B cell (primary cell): ENCODE measurements around the gene CPNE5. TPM values are rescaled to one million over a fixed set of nuclear protein-coding genes. Genes with fewer than 3 reads are reported as not detected.

Experiments used
- ATAC-seq: fragments of 200-7000 bp; cut with Tn5 transposase; one replicate; pipeline ENCODE4 v1.10.0; 2021; ENCODE audit warnings: low read depth, mild to moderate bottlenecking, moderate number of reproducible peaks, moderate library complexity
- CTCF ChIA-PET: fragments of 350-600 bp; sonication (Branson Sonifier 250); formaldehyde crosslinking; loops from one replicate; lab custom pipeline; 2021; ENCODE audit warnings: antibody characterized with exemption, inconsistent platforms; lab: Charles Lee
- POLR2A ChIA-PET: fragments of 350-600 bp; sonication (Branson Sonifier 250); formaldehyde crosslinking; loops from one replicate; lab custom pipeline; 2021; ENCODE audit warnings: antibody characterized with exemption; lab: Charles Lee
- DNase-seq: peaks from one replicate; pipeline ENCODE4 v3.0.0; 2013
- H2AFZ ChIP-seq: 2 replicates; pipeline ENCODE4 v1.6.1; 2012; ENCODE audit warnings: mild to moderate bottlenecking, low read depth, low read length; ENCODE audit not compliant: insufficient read depth, poor library complexity, severe bottlenecking
- H3K27ac ChIP-seq, 2 donors: 1 replicate in 1 of 2; 2 replicates in 1 of 2; pipeline ENCODE4 v1.5.1; 2012 to 2013; ENCODE audit warnings: low read length in 2 of 2, mild to moderate bottlenecking in 2 of 2, moderate library complexity in 1 of 2
- H3K27me3 ChIP-seq, 4 experiments: fragments of 200-600 bp in 1 of 4; sonication (generic) in 1 of 4; replicated peaks in 1 of 4; 1 replicate in 2 of 4; 2 replicates in 2 of 4; pipeline versions ENCODE4 v1.6.1 to v1.7.0; 2013 to 2016; ENCODE audit warnings: low read length in 3 of 4, mild to moderate bottlenecking in 2 of 4, mixed read lengths in 1 of 4, moderate library complexity in 1 of 4; ENCODE audit not compliant: insufficient read depth in 4 of 4, control insufficient read depth in 3 of 4; ENCODE audit errors: control extremely low read depth in 1 of 4
- H3K36me3 ChIP-seq, 2 experiments: replicated peaks in 1 of 2; 1 replicate in 1 of 2; 2 replicates in 1 of 2; pipeline versions ENCODE4 v1.6.1 to v1.7.1; 2013; ENCODE audit warnings: low read length in 1 of 2; ENCODE audit not compliant: insufficient read depth in 2 of 2, control insufficient read depth in 1 of 2; ENCODE audit errors: control extremely low read depth in 1 of 2, extremely low read depth in 1 of 2
- H3K4me1 ChIP-seq, 2 donors: fragments of 200-600 bp in 1 of 2; sonication (generic) in 1 of 2; 1 replicate in 1 of 2; 2 replicates in 1 of 2; pipeline versions ENCODE4 v1.5.1 to v1.6.1; 2013 to 2017; ENCODE audit warnings: low read length in 2 of 2; ENCODE audit not compliant: control insufficient read depth in 2 of 2, insufficient read depth in 2 of 2
- H3K4me2 ChIP-seq: replicated peaks from 2 replicates; pipeline ENCODE3; 2012; ENCODE audit warnings: mild to moderate bottlenecking, low read depth, low read length; ENCODE audit not compliant: poor library complexity, severe bottlenecking
- H3K4me3 ChIP-seq, 5 experiments: fragments of 200-600 bp in 1 of 5; sonication (generic) in 1 of 5; 1 replicate in 3 of 5; 2 replicates in 2 of 5; pipeline versions ENCODE4 v1.5.1 to v1.7.0; 2011 to 2016; ENCODE audit warnings: low read length in 4 of 5, mild to moderate bottlenecking in 4 of 5, low read depth in 2 of 5, control low read depth in 1 of 5, moderate library complexity in 1 of 5; ENCODE audit not compliant: insufficient read depth in 1 of 5; ENCODE audit errors: control extremely low read depth in 1 of 5, extremely low read depth in 1 of 5
- H3K79me2 ChIP-seq: fragments of 200-600 bp; sonication (generic); one replicate; pipeline ENCODE4 v1.6.0; 2016; ENCODE audit warnings: low read length; ENCODE audit not compliant: control insufficient read depth, insufficient read depth
- H3K9ac ChIP-seq: fragments of 200-600 bp; sonication (generic); 2 replicates; pipeline ENCODE4 v1.6.1; 2017; ENCODE audit warnings: mild to moderate bottlenecking, low read length, moderate library complexity
- H3K9me3 ChIP-seq, 3 donors: one replicate each; pipeline versions ENCODE4 v1.6.1 to v1.7.1; 2013; ENCODE audit warnings: low read length in 2 of 3; ENCODE audit not compliant: control insufficient read depth in 2 of 3, insufficient read depth in 1 of 3; ENCODE audit errors: control extremely low read depth in 1 of 3
- H4K20me1 ChIP-seq: 2 replicates; pipeline ENCODE4 v1.6.0; 2012; ENCODE audit warnings: mild to moderate bottlenecking, low read length; ENCODE audit not compliant: insufficient read depth, control insufficient read depth, poor library complexity, severe bottlenecking
- H3K27ac Mint-ChIP-seq: one replicate; pipeline ENCODE4 v1.8.0; 2021; ENCODE audit warnings: mixed read lengths
- H3K27me3 Mint-ChIP-seq: one replicate; pipeline ENCODE4 v1.8.0; 2021; ENCODE audit warnings: mixed read lengths
- H3K4me1 Mint-ChIP-seq: one replicate; pipeline ENCODE4 v1.8.0; 2021; ENCODE audit warnings: mixed read lengths
- H3K4me3 Mint-ChIP-seq: one replicate; pipeline ENCODE4 v1.8.0; 2021; ENCODE audit warnings: mixed read lengths
- H3K9me3 Mint-ChIP-seq: one replicate; pipeline ENCODE4 v1.8.0; 2022; ENCODE audit warnings: mixed read lengths; ENCODE audit not compliant: insufficient read depth
- CTCF ChIP-seq: fragments of 200-600 bp; IDR thresholded peaks from one replicate; pipeline ENCODE4 v1.8.0; 2022; ENCODE audit warnings: antibody characterized with exemption, mild to moderate bottlenecking
- EZH2 ChIP-seq: IDR thresholded peaks from 2 replicates; pipeline ENCODE4 v1.6.1; 2012; ENCODE audit warnings: borderline replicate concordance, low read depth, mild to moderate bottlenecking, moderate library complexity, low read length; ENCODE audit not compliant: insufficient read depth, poor library complexity, severe bottlenecking
- WGBS: methylation state at CpG from one replicate; pipeline ENCODE4 v1.1.5; 2013; ENCODE audit warnings: missing lambda C conversion rate; ENCODE audit not compliant: insufficient coverage; 5-methylcytosine and 5-hydroxymethylcytosine counted together
- intact Hi-C: fragments of 100-400 bp; cut with micrococcal nuclease; formaldehyde crosslinking; loops from one replicate; pipeline ENCODE4 v1.10.0; 2022
- polyA plus RNA-seq: library from polyadenylated mRNA; depleted of rRNA; stranded (reverse); fragments of >200 nt; gene quantifications from 2 replicates; pipeline ENCODE4 v1.2.3, GENCODE V29; 2012
- total RNA-seq, 2 donors: library from RNA; stranded (reverse); fragments of 120-200 nt in 1 of 2; gene quantifications; 1 replicate in 1 of 2; 2 replicates in 1 of 2; pipeline versions ENCODE4 v1.2.3 to v1.2.4, GENCODE V29; 2013 to 2022

CPNE5 gene
- total and polyA plus RNA-seq, 2 donors (not counting 1 experiment from before 2014, with no cell fraction given), result 49.8 to 357 TPM

GRCh38 chr6:36774331-36774730 lies 64.9 kb downstream of the CPNE5 start:
- no peak overlapping the region for H2AFZ ChIP-seq
- no peak overlapping the region for H3K4me3 Mint-ChIP-seq
- DNase-seq (no peak), ATAC-seq (no peak)
- peaks cover 16% of the 10 kb centered on the region for H3K4me1 Mint-ChIP-seq
- no peaks in the 10 kb centered on the region for H3K79me2 ChIP-seq
- peaks cover 0 to 9% (median 0%) of the 10 kb centered on the region in 4 experiments for H3K27me3 ChIP-seq
- H4K20me1 ChIP-seq, result no peaks in the 10 kb centered on the region
- no peaks in the 10 kb centered on the region for H3K9me3 ChIP-seq
- H3K9ac ChIP-seq, result no peak overlapping the region
- H3K27ac Mint-ChIP-seq, result no peak overlapping the region
- ChIA-PET POLR2A (no interaction called here), CTCF (interaction anchor here (0.8 to 2.0 kb wide), 4 partner anchors 8 to 159 kb away, joined by 3 to 6 read pairs (median 3); no protein-coding TSS in a partner anchor)
- WGBS, result 91% methylated on average over 3 of the region's 5 CpGs
- no peak overlapping the region for H3K4me2 ChIP-seq
- H3K36me3 ChIP-seq, result no peaks in the 10 kb centered on the region
- peaks cover 24% of the 10 kb centered on the region for H3K27me3 Mint-ChIP-seq
- H3K9me3 Mint-ChIP-seq, result no peaks in the 10 kb centered on the region
- no peak overlapping the region for H3K4me3 ChIP-seq
- no peak for TF ChIP-seq CTCF
- no peak for TF ChIP-seq EZH2
- no peak overlapping the region for H3K27ac ChIP-seq
- H3K4me1 ChIP-seq, result peaks cover 8% of the 10 kb centered on the region in 2 donors
- intact Hi-C loops, result no loop called here

GRCh38 chr6:36772397-36772796 lies 66.8 kb downstream of the CPNE5 start:
- no peak overlapping the region for H3K9ac ChIP-seq
- POLR2A ChIA-PET, result no interaction called here
- Mint-ChIP-seq H3K4me3 (no peak overlapping the region), H3K27ac (no peak overlapping the region), H3K4me1 (peaks cover 24% of the 10 kb centered on the region), H3K9me3 (no peaks in the 10 kb centered on the region), H3K27me3 (peaks cover 24% of the 10 kb centered on the region)
- 25% methylated on average over 6 of the region's 8 CpGs for WGBS
- H3K27me3 ChIP-seq, result peaks cover 0 to 9% (median under 1%) of the 10 kb centered on the region in 4 experiments
- no peaks in the 10 kb centered on the region for H3K36me3 ChIP-seq
- DNase-seq, result no peak
- H3K4me2 ChIP-seq, result no peak overlapping the region
- TF ChIP-seq CTCF, result no peak
- TF ChIP-seq EZH2, result no peak
- H3K79me2 ChIP-seq, result no peaks in the 10 kb centered on the region
- CTCF ChIA-PET, result interaction anchor here (0.6 to 2.6 kb wide), 4 partner anchors 10 to 88 kb away, joined by 3 to 12 read pairs (median 7); no protein-coding TSS in a partner anchor
- no peaks in the 10 kb centered on the region for H4K20me1 ChIP-seq
- no peak overlapping the region for H3K4me3 ChIP-seq
- H3K27ac ChIP-seq, result no peak overlapping the region
- H3K4me1 ChIP-seq, result peaks cover 25 to 27% of the 10 kb centered on the region in 2 donors
- no peak overlapping the region for H2AFZ ChIP-seq
- intact Hi-C loops, result no loop called here
- no peaks in the 10 kb centered on the region for H3K9me3 ChIP-seq
- no peak for ATAC-seq
